ENCODE measurements around the gene GLI3.
"Not testable (repeated sequence)": the region's sequence is repeated elsewhere in the genome, so short reads cannot be mapped to it uniquely, and the experiment has no call there.

Gene GLI3

GRCh38 chr7:42212541-42213090 lies 24.4 kb downstream of the GLI3 start:
- H3K4me3 ChIP-seq (ENCODE audit: insufficient read length, low read depth) = no peak overlapping the region
- no peaks in the 10 kb centered on the region for H3K9me3 ChIP-seq (ENCODE audit: insufficient read depth, low read length)
- H3K36me3 ChIP-seq (ENCODE audit: insufficient read depth, insufficient read length, low read length) = peaks cover 9% of the 10 kb centered on the region
- peak; percentile 68 for DNase-seq (ENCODE audit: low read depth, low spot score)
- no peaks in the 10 kb centered on the region for H3K27me3 ChIP-seq (ENCODE audit: insufficient read depth, insufficient read length)
- TF ChIP-seq YY1 (IDR thresholded peaks at IDR 0.05; ENCODE audit: insufficient read depth, insufficient read length) = no peak
- no peak for TF ChIP-seq ZNF274 (IDR thresholded peaks at IDR 0.05; ENCODE audit: low read depth, low read length)
- no peak for TF ChIP-seq SUZ12 (IDR thresholded peaks at IDR 0.05; ENCODE audit: extremely low read depth, insufficient read depth, insufficient read length)
- no peak overlapping the region for H3K9ac ChIP-seq (ENCODE audit: insufficient read length, low read depth)
- no peaks in the 10 kb centered on the region for H3K4me1 ChIP-seq (ENCODE audit: insufficient read depth, insufficient read length)

GRCh38 chr7:42211938-42212337 lies 25.1 kb downstream of the GLI3 start:
- H3K27me3 ChIP-seq (ENCODE audit: insufficient read depth, insufficient read length) = no peaks in the 10 kb centered on the region
- DNase-seq (ENCODE audit: low read depth, low spot score) = no peak
- no peak overlapping the region for H3K9ac ChIP-seq (ENCODE audit: insufficient read length, low read depth)
- no peaks in the 10 kb centered on the region for H3K9me3 ChIP-seq (ENCODE audit: insufficient read depth, low read length)
- no peak for TF ChIP-seq YY1 (IDR thresholded peaks at IDR 0.05; ENCODE audit: insufficient read depth, insufficient read length)
- no peak for TF ChIP-seq SUZ12 (IDR thresholded peaks at IDR 0.05; ENCODE audit: extremely low read depth, insufficient read depth, insufficient read length)
- TF ChIP-seq ZNF274 (IDR thresholded peaks at IDR 0.05; ENCODE audit: low read depth, low read length) = no peak
- H3K36me3 ChIP-seq (ENCODE audit: insufficient read depth, insufficient read length, low read length) = peaks cover 9% of the 10 kb centered on the region
- no peaks in the 10 kb centered on the region for H3K4me1 ChIP-seq (ENCODE audit: insufficient read depth, insufficient read length)
- no peak overlapping the region for H3K4me3 ChIP-seq (ENCODE audit: insufficient read length, low read depth)

GRCh38 chr7:42210779-42211178 lies 26.2 kb downstream of the GLI3 start:
- no peaks in the 10 kb centered on the region for H3K27me3 ChIP-seq (ENCODE audit: insufficient read depth, insufficient read length)
- no peaks in the 10 kb centered on the region for H3K4me1 ChIP-seq (ENCODE audit: insufficient read depth, insufficient read length)
- no peak overlapping the region for H3K9ac ChIP-seq (ENCODE audit: insufficient read length, low read depth)
- no peaks in the 10 kb centered on the region for H3K9me3 ChIP-seq (ENCODE audit: insufficient read depth, low read length)
- DNase-seq (ENCODE audit: low read depth, low spot score) = no peak
- TF ChIP-seq YY1 (IDR thresholded peaks at IDR 0.05; ENCODE audit: insufficient read depth, insufficient read length) (no peak), ZNF274 (IDR thresholded peaks at IDR 0.05; ENCODE audit: low read depth, low read length) (no peak), SUZ12 (IDR thresholded peaks at IDR 0.05; ENCODE audit: extremely low read depth, insufficient read depth, insufficient read length) (no peak)
- no peak overlapping the region for H3K4me3 ChIP-seq (ENCODE audit: insufficient read length, low read depth)
- peaks cover 6% of the 10 kb centered on the region for H3K36me3 ChIP-seq (ENCODE audit: insufficient read depth, insufficient read length, low read length)

GRCh38 chr7:42210333-42210732 lies 26.7 kb downstream of the GLI3 start:
- Histone ChIP-seq H3K9ac (ENCODE audit: insufficient read length, low read depth) (no peak overlapping the region), H3K27me3 (ENCODE audit: insufficient read depth, insufficient read length) (no peaks in the 10 kb centered on the region), H3K4me1 (ENCODE audit: insufficient read depth, insufficient read length) (no peaks in the 10 kb centered on the region), H3K36me3 (ENCODE audit: insufficient read depth, insufficient read length, low read length) (peaks cover 6% of the 10 kb centered on the region), H3K9me3 (ENCODE audit: insufficient read depth, low read length) (no peaks in the 10 kb centered on the region), H3K4me3 (ENCODE audit: insufficient read length, low read depth) (no peak overlapping the region)
- DNase-seq (ENCODE audit: low read depth, low spot score) = no peak
- no peak for TF ChIP-seq ZNF274 (IDR thresholded peaks at IDR 0.05; ENCODE audit: low read depth, low read length)
- TF ChIP-seq SUZ12 (IDR thresholded peaks at IDR 0.05; ENCODE audit: extremely low read depth, insufficient read depth, insufficient read length) = no peak
- no peak for TF ChIP-seq YY1 (IDR thresholded peaks at IDR 0.05; ENCODE audit: insufficient read depth, insufficient read length)

- not testable (repeated sequence) for H3K4me3 ChIP-seq (ENCODE audit: insufficient read length, low read depth); H3K36me3 ChIP-seq (ENCODE audit: insufficient read depth, insufficient read length, low read length); H3K4me1 ChIP-seq (ENCODE audit: insufficient read depth, insufficient read length); DNase-seq (ENCODE audit: low read depth, low spot score); H3K9ac ChIP-seq (ENCODE audit: insufficient read length, low read depth); H3K9me3 ChIP-seq (ENCODE audit: insufficient read depth, low read length); H3K27me3 ChIP-seq (ENCODE audit: insufficient read depth, insufficient read length)
Observed at GRCh38 chr7:42209085-42209484, 27.9 kb downstream of the GLI3 start.

GRCh38 chr7:42208572-42208971 lies 28.4 kb downstream of the GLI3 start:
- no peak for TF ChIP-seq SUZ12 (IDR thresholded peaks at IDR 0.05; ENCODE audit: extremely low read depth, insufficient read depth, insufficient read length)
- TF ChIP-seq YY1 (IDR thresholded peaks at IDR 0.05; ENCODE audit: insufficient read depth, insufficient read length) = no peak
- H3K4me3 ChIP-seq (ENCODE audit: insufficient read length, low read depth) = no peak overlapping the region
- H3K36me3 ChIP-seq (ENCODE audit: insufficient read depth, insufficient read length, low read length) = peaks cover 8% of the 10 kb centered on the region
- no peak overlapping the region for H3K9ac ChIP-seq (ENCODE audit: insufficient read length, low read depth)
- no peak for DNase-seq (ENCODE audit: low read depth, low spot score)
- H3K9me3 ChIP-seq (ENCODE audit: insufficient read depth, low read length) = no peaks in the 10 kb centered on the region
- no peaks in the 10 kb centered on the region for H3K4me1 ChIP-seq (ENCODE audit: insufficient read depth, insufficient read length)
- no peaks in the 10 kb centered on the region for H3K27me3 ChIP-seq (ENCODE audit: insufficient read depth, insufficient read length)

GRCh38 chr7:42207420-42207819 lies 29.6 kb downstream of the GLI3 start:
- DNase-seq (ENCODE audit: low read depth, low spot score) = no peak
- H3K36me3 ChIP-seq (ENCODE audit: insufficient read depth, insufficient read length, low read length) = peaks cover 8% of the 10 kb centered on the region
- TF ChIP-seq ZNF274 (IDR thresholded peaks at IDR 0.05; ENCODE audit: low read depth, low read length) = no peak
- TF ChIP-seq YY1 (IDR thresholded peaks at IDR 0.05; ENCODE audit: insufficient read depth, insufficient read length) = no peak
- TF ChIP-seq SUZ12 (IDR thresholded peaks at IDR 0.05; ENCODE audit: extremely low read depth, insufficient read depth, insufficient read length) = no peak
- H3K27me3 ChIP-seq (ENCODE audit: insufficient read depth, insufficient read length) = no peaks in the 10 kb centered on the region
- no peaks in the 10 kb centered on the region for H3K4me1 ChIP-seq (ENCODE audit: insufficient read depth, insufficient read length)
- no peak overlapping the region for H3K4me3 ChIP-seq (ENCODE audit: insufficient read length, low read depth)
- no peak overlapping the region for H3K9ac ChIP-seq (ENCODE audit: insufficient read length, low read depth)
- H3K9me3 ChIP-seq (ENCODE audit: insufficient read depth, low read length) = no peaks in the 10 kb centered on the region

- no peak for DNase-seq (ENCODE audit: low read depth, low spot score)
- TF ChIP-seq YY1 (IDR thresholded peaks at IDR 0.05; ENCODE audit: insufficient read depth, insufficient read length) (no peak), ZNF274 (IDR thresholded peaks at IDR 0.05; ENCODE audit: low read depth, low read length) (no peak), SUZ12 (IDR thresholded peaks at IDR 0.05; ENCODE audit: extremely low read depth, insufficient read depth, insufficient read length) (no peak)
- no peaks in the 10 kb centered on the region for H3K9me3 ChIP-seq (ENCODE audit: insufficient read depth, low read length)
- H3K4me3 ChIP-seq (ENCODE audit: insufficient read length, low read depth) = no peak overlapping the region
- no peaks in the 10 kb centered on the region for H3K27me3 ChIP-seq (ENCODE audit: insufficient read depth, insufficient read length)
- no peak overlapping the region for H3K9ac ChIP-seq (ENCODE audit: insufficient read length, low read depth)
- H3K36me3 ChIP-seq (ENCODE audit: insufficient read depth, insufficient read length, low read length) = peaks cover 15% of the 10 kb centered on the region
- H3K4me1 ChIP-seq (ENCODE audit: insufficient read depth, insufficient read length) = no peaks in the 10 kb centered on the region
Observed at GRCh38 chr7:42203336-42203735, 33.7 kb downstream of the GLI3 start.
